RPMI8226 (cell line): ENCODE measurements around the gene RPL35.

ENCODE experiments used
- DNase-seq: peaks from one replicate; pipeline ENCODE4 v3.0.0-alpha.2; 2015

The RPL35 gene

DNA sequence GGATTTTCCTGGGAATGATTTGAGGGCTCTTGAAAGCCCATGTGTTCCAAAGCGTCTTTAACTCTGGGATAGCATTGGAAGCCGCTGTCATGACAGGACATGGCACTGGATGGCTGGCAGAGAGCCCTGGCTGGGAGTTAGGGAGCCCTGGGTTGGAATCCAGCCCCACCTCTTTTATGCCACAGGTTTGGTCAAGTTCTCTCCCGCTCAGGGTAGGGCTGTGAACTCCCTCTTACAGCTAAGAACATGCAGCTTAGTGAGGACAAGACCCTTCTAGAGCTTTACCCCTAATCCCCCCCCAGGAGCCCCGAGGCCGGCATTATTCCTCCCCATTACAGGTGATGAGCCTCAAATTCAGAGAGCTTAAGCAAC lies 47.6 kb downstream of the RPL35 start:
- no peak for DNase-seq

DNA sequence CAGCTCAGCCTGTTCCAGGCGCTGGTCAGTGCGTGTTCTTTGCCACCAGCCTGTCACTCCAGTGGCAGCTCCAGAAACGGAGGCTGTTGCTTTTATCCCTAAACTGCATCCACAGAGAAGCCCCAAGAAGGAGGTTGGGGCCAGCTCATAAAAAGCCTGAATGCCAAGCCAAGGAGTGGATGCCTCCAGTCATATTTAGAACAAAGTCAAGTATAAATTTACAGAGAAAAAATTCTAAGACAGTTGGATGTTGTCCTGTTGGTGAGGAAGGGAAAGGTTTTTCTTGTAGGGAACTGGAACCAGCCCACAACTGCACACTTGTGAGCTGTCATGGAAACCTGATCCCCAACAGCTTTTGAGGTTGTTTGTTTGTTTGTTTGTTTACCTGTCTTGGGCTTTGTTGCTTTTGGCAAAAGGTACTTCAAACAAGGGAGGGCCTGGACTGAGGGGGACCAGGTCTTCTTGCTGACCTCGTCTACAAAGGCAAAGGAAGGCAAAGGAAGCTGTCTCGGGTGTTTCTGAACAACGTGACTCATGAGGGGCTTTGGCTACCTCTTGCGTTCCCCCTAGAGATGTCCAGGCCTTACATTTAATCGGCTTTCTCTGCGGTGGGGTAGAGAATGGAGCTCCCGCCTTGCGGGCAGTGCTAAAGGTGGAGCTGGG lies 48.1 kb downstream of the RPL35 start:
- DNase-seq = no peak

DNA sequence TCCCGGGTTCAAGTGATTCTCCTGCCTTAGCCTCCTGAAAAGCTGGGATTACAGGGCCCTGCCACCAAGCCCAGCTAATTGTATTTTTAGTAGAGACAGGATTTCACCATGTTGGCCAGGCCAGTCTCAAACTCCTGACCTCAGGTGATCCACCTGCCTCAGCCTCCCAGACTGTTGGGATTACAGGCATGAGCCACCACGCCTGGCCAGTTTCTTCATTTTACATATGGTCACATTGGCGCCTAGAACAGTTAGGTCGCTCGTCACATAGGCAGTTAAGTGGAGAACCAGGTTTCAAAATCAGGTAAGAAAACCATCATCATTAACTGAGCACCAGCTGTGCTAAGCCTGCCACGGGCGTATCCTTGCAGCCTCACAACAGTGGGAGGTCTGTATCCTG lies 48.7 kb downstream of the RPL35 start:
- no peak for DNase-seq

GRCh38 chr9:124812441-124812876 lies 49.3 kb downstream of the RPL35 start:
- no peak for DNase-seq

- no peak for DNase-seq
Measured at GRCh38 chr9:124810663-124811355, 50.9 kb downstream of the RPL35 start.

- no peak for DNase-seq
Measured at GRCh38 chr9:124809741-124810500, 51.8 kb downstream of the RPL35 start.

DNA sequence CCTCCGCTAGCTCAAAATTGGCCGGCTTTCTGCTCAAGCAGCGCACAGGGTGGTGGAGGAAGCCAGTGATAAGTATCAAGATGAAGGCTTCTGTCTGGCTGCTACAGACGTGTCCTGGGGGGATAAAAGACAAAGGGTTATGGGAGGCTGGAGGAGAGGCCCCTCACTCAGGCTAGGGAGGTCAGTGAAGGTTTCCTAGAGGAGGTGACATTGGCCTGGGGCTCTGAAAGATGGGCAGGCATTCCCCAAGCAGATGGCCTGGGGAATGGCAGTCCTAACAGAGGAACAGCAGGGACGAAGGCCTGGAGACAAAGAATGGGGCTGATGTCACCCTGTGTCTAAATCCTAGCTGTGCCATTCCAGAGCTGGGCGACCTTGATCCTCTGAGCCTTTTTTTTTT lies 52.5 kb downstream of the RPL35 start:
- no peak for DNase-seq

GRCh38 chr9:124808246-124808956 lies 53.4 kb downstream of the RPL35 start:
- DNase-seq = no peak
